Measurements from ENCODE around the gene ZNF483. TPM values are rescaled to one million over a fixed set of nuclear protein-coding genes. Genes with fewer than 3 reads are reported as not detected.

Gene ZNF483
- total and polyA plus RNA-seq, 9 donors, result 3.2 to 55.5 (median 32.0) TPM

- Histone ChIP-seq H3K36me3 (no peaks in the 10 kb centered on the region), H3K27me3 (no peaks in the 10 kb centered on the region)
Observed at GRCh38 chr9:111599092-111599954, 74.3 kb downstream of the ZNF483 start, which contains the start of gene PTGR1. PTGR1 (minus strand) TSS chr9:111599647; CDS start chr9:111597422, 2,225 bp downstream.

GRCh38 chr9:111599955-111600343, 75.0 kb downstream of the ZNF483 start:
- H3K36me3 ChIP-seq, result no peaks in the 10 kb centered on the region
- no peaks in the 10 kb centered on the region for H3K9me3 ChIP-seq
- H3K4me3 ChIP-seq, result peak overlapping the region; percentile 93
- H3K27ac ChIP-seq, result peak overlapping the region; percentile 67 to 77
- no peaks in the 10 kb centered on the region for H3K4me1 ChIP-seq (ENCODE audit: insufficient read depth)
- TF ChIP-seq POLR2A (IDR thresholded peaks at IDR 0.05) (no peak), CTCF (IDR thresholded peaks at IDR 0.05) (no peak), EP300 (IDR thresholded peaks at IDR 0.05) (no peak)
- 4 to 10% (median 6%) methylated on average over 13 to 17 of the region's 17 CpGs for WGBS, 3 donors
- H3K27me3 ChIP-seq, result no peaks in the 10 kb centered on the region
- intact Hi-C loops (cut with DNase I), result loop anchor here in 2 of 4 donors (10.0 kb wide), 1 partner anchor 475 kb away; no protein-coding TSS in a partner anchor
- DNase-seq, result no peak

More at GRCh38 chr9:111599092-111599954, 74.3 kb downstream of the ZNF483 start, which contains the start of gene PTGR1:
- Histone ChIP-seq H3K4me1 (ENCODE audit: insufficient read depth) (no peaks in the 10 kb centered on the region), H3K4me3 (peak within 1 kb of the TSS; percentile 93), H3K9me3 (no peaks in the 10 kb centered on the region), H3K27ac (peak within 1 kb of the TSS; percentile 67 to 77)
- WGBS, 3 donors, result 0 to 1% (median 1%) methylated on average over 63 to 64 of the region's 64 CpGs
- DNase-seq, result peak; percentile 83 to 89 (median 86)
- no peak for TF ChIP-seq EP300 (IDR thresholded peaks at IDR 0.05)
- TF ChIP-seq CTCF (IDR thresholded peaks at IDR 0.05), result no peak
- TF ChIP-seq POLR2A (IDR thresholded peaks at IDR 0.05), result no peak
- intact Hi-C loops (cut with DNase I), result loop anchor here in 2 of 4 donors (10.0 kb wide), 1 partner anchor 475 kb away; no protein-coding TSS in a partner anchor

- no peak for DNase-seq
- Histone ChIP-seq H3K4me3 (no peak overlapping the region), H3K4me1 (ENCODE audit: insufficient read depth) (no peaks in the 10 kb centered on the region), H3K27me3 (no peaks in the 10 kb centered on the region), H3K27ac (no peak overlapping the region), H3K9me3 (no peaks in the 10 kb centered on the region), H3K36me3 (no peaks in the 10 kb centered on the region)
- WGBS, 3 donors, result 63 to 70% (median 65%) methylated on average over 10 of the region's 10 CpGs
- TF ChIP-seq POLR2A (IDR thresholded peaks at IDR 0.05) (no peak), CTCF (IDR thresholded peaks at IDR 0.05) (no peak)
- intact Hi-C loops (cut with DNase I), result no loop called here
Observed at GRCh38 chr9:111601237-111602018, 76.4 kb downstream of the ZNF483 start.

GRCh38 chr9:111603041-111603440, 78.1 kb downstream of the ZNF483 start:
- H3K4me1 ChIP-seq (ENCODE audit: insufficient read depth), result no peaks in the 10 kb centered on the region
- 61 to 76% (median 71%) methylated on average over 4 of the region's 4 CpGs for WGBS, 3 donors
- H3K9me3 ChIP-seq, result no peaks in the 10 kb centered on the region
- no peak overlapping the region for H3K27ac ChIP-seq
- intact Hi-C loops (cut with DNase I), result no loop called here
- H3K27me3 ChIP-seq, result no peaks in the 10 kb centered on the region
- H3K4me3 ChIP-seq, result no peak overlapping the region
- TF ChIP-seq CTCF (IDR thresholded peaks at IDR 0.05) (no peak), POLR2A (IDR thresholded peaks at IDR 0.05) (no peak), EP300 (IDR thresholded peaks at IDR 0.05) (no peak)
- DNase-seq, result no peak
- H3K36me3 ChIP-seq, result no peaks in the 10 kb centered on the region

All from ovary (tissue), 9 donors.